HEK293 (cell line): ENCODE results near the gene FAM169A.
"Not testable (repeated sequence)": the region's sequence is repeated elsewhere in the genome, so short reads cannot be mapped to it uniquely, and the experiment has no call there.

Source experiments
- CTCF ChIA-PET: fragments of 350-600 bp; formaldehyde crosslinking; extraction: SDS; loops from one replicate; lab custom pipeline; 2021; ENCODE audit warnings: antibody characterized with exemption; lab: Yijun Ruan, JAX
- POLR2A ChIA-PET: fragments of 300-600 bp; formaldehyde crosslinking; extraction: SDS; loops from one replicate; lab custom pipeline; 2020; ENCODE audit warnings: antibody characterized with exemption, inconsistent platforms; lab: Yijun Ruan, JAX
- H3K27ac ChIP-seq: fragments of 200-500 bp; sonication (Bioruptor generic); 2 replicates; pipeline ENCODE4 v1.5.1; 2014; ENCODE audit warnings: low read depth, low read length, control low read depth, inconsistent platforms; ENCODE audit errors: extremely low read depth
- H3K36me3 ChIP-seq, 2 experiments: fragments of 200-500 bp in 1 of 2; sonication (Bioruptor generic) in 1 of 2; 1 replicate in 1 of 2; 2 replicates in 1 of 2; pipeline ENCODE4 v1.5.1; 2014 to 2017; ENCODE audit warnings: inconsistent platforms in 2 of 2, low read length in 2 of 2; ENCODE audit not compliant: control insufficient read depth in 2 of 2, insufficient read depth in 1 of 2
- H3K4me1 ChIP-seq: fragments of 200-500 bp; sonication (Bioruptor generic); 2 replicates; pipeline ENCODE4 v1.5.1; 2014; ENCODE audit warnings: mild to moderate bottlenecking, low read length, inconsistent platforms; ENCODE audit not compliant: control insufficient read depth, insufficient read depth
- H3K4me3 ChIP-seq: 2 replicates; pipeline ENCODE4 v1.5.1; 2011; ENCODE audit warnings: low read depth, mild to moderate bottlenecking, control low read depth, low read length, moderate library complexity
- H3K9me3 ChIP-seq: fragments of 200-500 bp; sonication (Bioruptor generic); 2 replicates; pipeline ENCODE4 v1.5.1; 2014; ENCODE audit warnings: low read depth, low read length, inconsistent platforms; ENCODE audit not compliant: control insufficient read depth, insufficient read depth
- EGR2 ChIP-seq: fragments of 450-650 bp; formaldehyde crosslinking; IDR thresholded peaks from 2 replicates; pipeline ENCODE4 v1.5.1; 2016; ENCODE audit warnings: low read depth, missing biosample characterization, missing genetic modification characterization
- PRDM1 ChIP-seq: fragments of 450-650 bp; formaldehyde crosslinking; IDR thresholded peaks from 2 replicates; pipeline ENCODE4; 2016; ENCODE audit warnings: missing biosample characterization, missing genetic modification characterization
- RBAK ChIP-seq: fragments of 450-650 bp; formaldehyde crosslinking; IDR thresholded peaks from 2 replicates; pipeline ENCODE4 v1.5.1; 2016; ENCODE audit warnings: missing biosample characterization, missing genetic modification characterization
- YY1 ChIP-seq: fragments of 450-650 bp; formaldehyde crosslinking; IDR thresholded peaks from 2 replicates; pipeline ENCODE4 v1.5.1; 2018; ENCODE audit warnings: missing biosample characterization, missing genetic modification characterization
- YY2 ChIP-seq: fragments of 450-650 bp; formaldehyde crosslinking; IDR thresholded peaks from 2 replicates; pipeline ENCODE4 v1.5.1; 2016; ENCODE audit warnings: missing biosample characterization, missing genetic modification characterization
- ZBTB20 ChIP-seq: fragments of 450-650 bp; formaldehyde crosslinking; IDR thresholded peaks from 2 replicates; pipeline ENCODE4 v1.5.1; 2016; ENCODE audit warnings: missing biosample characterization, missing genetic modification characterization
- ZBTB48 ChIP-seq: fragments of 450-650 bp; formaldehyde crosslinking; IDR thresholded peaks from 2 replicates; pipeline ENCODE4 v1.5.1; 2016; ENCODE audit warnings: missing biosample characterization, missing genetic modification characterization
- ZNF121 ChIP-seq: fragments of 450-650 bp; formaldehyde crosslinking; IDR thresholded peaks from 2 replicates; pipeline ENCODE4 v1.5.1; 2016; ENCODE audit warnings: missing biosample characterization, missing genetic modification characterization
- ZNF148 ChIP-seq: fragments of 450-650 bp; formaldehyde crosslinking; IDR thresholded peaks from 2 replicates; pipeline ENCODE4 v1.5.0; 2017; ENCODE audit warnings: missing biosample characterization, missing genetic modification characterization, borderline replicate concordance
- ZNF18 ChIP-seq: fragments of 450-650 bp; formaldehyde crosslinking; IDR thresholded peaks from 2 replicates; pipeline ENCODE4 v1.5.1; 2016; ENCODE audit warnings: missing biosample characterization, missing genetic modification characterization
- ZNF211 ChIP-seq: fragments of 450-650 bp; formaldehyde crosslinking; IDR thresholded peaks from 2 replicates; pipeline ENCODE4 v1.5.1; 2016; ENCODE audit warnings: low read depth, missing biosample characterization, missing genetic modification characterization
- ZNF221 ChIP-seq: fragments of 450-650 bp; formaldehyde crosslinking; IDR thresholded peaks from 2 replicates; pipeline ENCODE4 v1.5.1; 2017; ENCODE audit warnings: missing biosample characterization, missing genetic modification characterization, borderline replicate concordance
- ZNF248 ChIP-seq: fragments of 450-650 bp; formaldehyde crosslinking; IDR thresholded peaks from 2 replicates; pipeline ENCODE4 v1.5.1; 2017; ENCODE audit warnings: missing biosample characterization, missing genetic modification characterization
- ZNF26 ChIP-seq: fragments of 450-650 bp; formaldehyde crosslinking; IDR thresholded peaks from 2 replicates; pipeline ENCODE4 v1.5.1; 2016; ENCODE audit warnings: missing biosample characterization, missing genetic modification characterization
- ZNF324 ChIP-seq: fragments of 450-650 bp; formaldehyde crosslinking; IDR thresholded peaks from 2 replicates; pipeline ENCODE4 v1.5.1; 2016; ENCODE audit warnings: missing biosample characterization, missing genetic modification characterization
- ZNF404 ChIP-seq: fragments of 450-650 bp; formaldehyde crosslinking; IDR thresholded peaks from 2 replicates; pipeline ENCODE4 v1.5.1; 2017; ENCODE audit warnings: missing biosample characterization, missing genetic modification characterization
- ZNF426 ChIP-seq: fragments of 450-650 bp; formaldehyde crosslinking; IDR thresholded peaks from 2 replicates; pipeline ENCODE4 v1.5.1; 2017; ENCODE audit warnings: missing biosample characterization, missing genetic modification characterization, mild to moderate bottlenecking, inconsistent platforms, moderate library complexity
- ZNF473 ChIP-seq: fragments of 450-650 bp; formaldehyde crosslinking; IDR thresholded peaks from 2 replicates; pipeline ENCODE4 v1.5.1; 2017; ENCODE audit warnings: missing biosample characterization, missing genetic modification characterization
- ZNF549 ChIP-seq: fragments of 450-650 bp; IDR thresholded peaks from 2 replicates; pipeline ENCODE4 v1.5.1; 2018; ENCODE audit warnings: missing biosample characterization, missing genetic modification characterization, mild to moderate bottlenecking, inconsistent platforms, moderate library complexity
- ZNF585B ChIP-seq: fragments of 450-650 bp; formaldehyde crosslinking; IDR thresholded peaks from 2 replicates; pipeline ENCODE4 v1.5.1; 2016; ENCODE audit warnings: missing biosample characterization, missing genetic modification characterization
- ZNF658 ChIP-seq: fragments of 450-650 bp; formaldehyde crosslinking; IDR thresholded peaks from 2 replicates; pipeline ENCODE4; 2016; ENCODE audit warnings: missing biosample characterization, missing genetic modification characterization
- ZSCAN23 ChIP-seq: fragments of 450-650 bp; formaldehyde crosslinking; IDR thresholded peaks from 2 replicates; pipeline ENCODE4 v1.5.1; 2016; ENCODE audit warnings: missing biosample characterization, missing genetic modification characterization

The FAM169A gene

GRCh38 chr5:74865804-74866595 lies at the start of gene FAM169A (continued):
- TF ChIP-seq ZNF18 (tag by site-specific recombination) (no peak), YY2 (tag by site-specific recombination) (peak; percentile 44; the same call in 1 of the 2 replicates), ZSCAN23 (tag by site-specific recombination) (no peak), ZNF324 (tag by site-specific recombination) (no peak), ZNF211 (no peak), ZNF585B (tag by site-specific recombination) (no peak), ZNF404 (no peak), YY1 (tag by site-specific recombination) (peak; percentile 76), ZBTB20 (tag by site-specific recombination) (peak; percentile 29; the same call in 1 of the 2 replicates), EGR2 (tag by site-specific recombination) (peak; percentile 21; the same call in 1 of the 2 replicates), PRDM1 (tag by site-specific recombination) (no peak), ZNF549 (tag by site-specific recombination) (no peak), ZNF221 (tag by site-specific recombination) (no peak), RBAK (no peak), ZNF248 (tag by site-specific recombination) (no peak), ZNF426 (no peak)

GRCh38 chr5:74915488-74915887 lies 49.3 kb upstream of the FAM169A start:
- H3K4me3 ChIP-seq, result no peak overlapping the region
- ChIA-PET POLR2A (no interaction called here), CTCF (interaction anchor here (0.6 to 0.7 kb wide), 3 partner anchors 13 to 1005 kb away, joined by 3 to 5 read pairs (median 5); no protein-coding TSS in a partner anchor)
- H3K36me3 ChIP-seq, result no peaks in the 10 kb centered on the region
- TF ChIP-seq ZNF26 (tag by site-specific recombination) (no peak), ZNF473 (tag by site-specific recombination) (no peak), ZSCAN23 (tag by site-specific recombination) (no peak), ZNF121 (tag by site-specific recombination) (no peak), ZBTB48 (tag by site-specific recombination) (no peak), ZNF658 (tag by site-specific recombination) (no peak), ZNF148 (tag by site-specific recombination) (no peak)
- no peak overlapping the region for H3K27ac ChIP-seq
- H3K4me1 ChIP-seq, result peaks cover 2% of the 10 kb centered on the region; the same call in 1 of the 2 replicates
- H3K9me3 ChIP-seq, result no peaks in the 10 kb centered on the region

- CTCF ChIA-PET, H3K4me1 ChIP-seq, POLR2A ChIA-PET, H3K27ac ChIP-seq, H3K4me3 ChIP-seq, H3K9me3 ChIP-seq, H3K36me3 ChIP-seq: not testable (repeated sequence)
These were observed 45.2 kb upstream of the FAM169A start for GRCh38 chr5:74911421-74911820.

- H3K4me3 ChIP-seq, CTCF ChIA-PET, H3K9me3 ChIP-seq, H3K27ac ChIP-seq, H3K36me3 ChIP-seq, POLR2A ChIA-PET, H3K4me1 ChIP-seq: not testable (repeated sequence)
These were observed 43.7 kb upstream of the FAM169A start for GRCh38 chr5:74909888-74910287.
